IPS-11a (cell line): ENCODE data around the gene ASIC3.

Experiments used
- H3K4me3 ChIP-seq: one replicate; pipeline ENCODE4 v1.5.1; 2013; ENCODE audit warnings: low read depth, low read length, control low read depth

The ASIC3 gene

GRCh38 chr7:151056666-151057505 lies 8.6 kb downstream of the ASIC3 start:
- peak overlapping the region; percentile 76 for H3K4me3 ChIP-seq

- H3K4me3 ChIP-seq: peak within 1 kb of the TSS; percentile 76
These were observed 9.2 kb downstream of the ASIC3 start, which contains the start of gene CDK5 for GRCh38 chr7:151057506-151057988. TSS of gene CDK5 (minus strand) at chr7:151057897. CDS start at chr7:151057848, 49 bp downstream.

GRCh38 chr7:151057989-151058780 lies 9.9 kb downstream of the ASIC3 start:
- peak overlapping the region; percentile 76 for H3K4me3 ChIP-seq

GRCh38 chr7:151058781-151059366 lies 10.5 kb downstream of the ASIC3 start:
- H3K4me3 ChIP-seq: peak overlapping the region; percentile 62

GRCh38 chr7:151059367-151060112 lies 11.2 kb downstream of the ASIC3 start, which contains the start of gene SLC4A2:
TSS of gene SLC4A2 (plus strand) at chr7:151059589. CDS start at chr7:151061988, 2,399 bp downstream.
- peak within 1 kb of the TSS; percentile 62 for H3K4me3 ChIP-seq

GRCh38 chr7:151060113-151060415 lies 11.7 kb downstream of the ASIC3 start:
- H3K4me3 ChIP-seq: peak overlapping the region; percentile 62

GRCh38 chr7:151060416-151061212 lies 12.3 kb downstream of the ASIC3 start:
- peak overlapping the region; percentile 62 for H3K4me3 ChIP-seq

- H3K4me3 ChIP-seq: peak overlapping the region; percentile 25
These were observed 13.1 kb downstream of the ASIC3 start for GRCh38 chr7:151061213-151062110.

- H3K4me3 ChIP-seq: peak overlapping the region; percentile 25
These were observed 13.7 kb downstream of the ASIC3 start for GRCh38 chr7:151062111-151062398.

GRCh38 chr7:151062399-151063211 lies 14.3 kb downstream of the ASIC3 start:
- peak overlapping the region; percentile 60 for H3K4me3 ChIP-seq

GRCh38 chr7:151063212-151063561 lies 14.9 kb downstream of the ASIC3 start:
- peak overlapping the region; percentile 14 for H3K4me3 ChIP-seq

GRCh38 chr7:151064454-151064853 lies 16.1 kb downstream of the ASIC3 start:
- H3K4me3 ChIP-seq: no peak overlapping the region

GRCh38 chr7:151064993-151065392 lies 16.7 kb downstream of the ASIC3 start:
- no peak overlapping the region for H3K4me3 ChIP-seq

- no peak overlapping the region for H3K4me3 ChIP-seq
These were observed 17.2 kb downstream of the ASIC3 start for GRCh38 chr7:151065516-151065915.

- H3K4me3 ChIP-seq: no peak overlapping the region
These were observed 18.1 kb downstream of the ASIC3 start for GRCh38 chr7:151066273-151066974.

- H3K4me3 ChIP-seq: no peak overlapping the region
These were observed 19.9 kb downstream of the ASIC3 start for GRCh38 chr7:151068069-151068773.
